Neural progenitor cell (in vitro differentiated cells): ENCODE measurements around the gene SYMPK.

Source experiments
- EZH2 ChIP-seq: fragments of 200-600 bp; sonication (generic); IDR thresholded peaks from 2 replicates; pipeline ENCODE4 v1.6.1; 2017; ENCODE audit warnings: antibody characterized with exemption, mild to moderate bottlenecking, moderate library complexity
- EZH2phosphoT487 ChIP-seq: fragments of 200-600 bp; sonication (generic); IDR thresholded peaks from 2 replicates; pipeline ENCODE4 v1.6.1; 2017; ENCODE audit warnings: antibody characterized with exemption
- TF ChIP-seq, protein P1 (sequence below): fragments of 200-600 bp; sonication (generic); IDR thresholded peaks from 2 replicates; pipeline ENCODE4 v1.5.1; 2017; ENCODE audit warnings: antibody characterized with exemption, mild to moderate bottlenecking

DNA sequence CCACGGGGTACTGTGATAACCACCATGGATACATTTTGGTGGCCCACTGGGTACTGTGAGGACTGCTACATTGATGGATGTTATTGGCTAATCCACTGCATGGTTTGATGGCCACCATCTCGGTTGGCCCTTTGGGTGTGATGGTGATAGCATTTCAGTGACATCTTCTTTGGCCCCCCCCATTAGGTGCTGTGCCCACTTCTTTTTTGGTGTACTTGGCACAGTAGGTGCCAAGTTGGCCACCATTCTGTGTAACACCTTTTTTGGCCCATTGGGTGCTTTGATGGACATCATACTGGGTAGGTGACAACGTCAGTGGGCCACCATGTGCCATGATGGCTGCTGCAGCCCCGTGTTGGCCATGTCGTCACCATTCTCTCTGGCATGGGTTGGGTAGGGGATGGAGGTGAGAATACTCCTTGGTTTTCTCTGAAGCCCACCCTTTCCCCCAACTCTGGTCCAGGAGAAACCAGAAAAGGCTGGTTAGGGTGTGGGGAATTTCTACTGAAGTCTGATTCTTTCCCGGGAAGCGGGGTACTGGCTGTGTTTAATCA is 10.3 kb upstream of the SYMPK start:
- TF ChIP-seq, protein P1, sequence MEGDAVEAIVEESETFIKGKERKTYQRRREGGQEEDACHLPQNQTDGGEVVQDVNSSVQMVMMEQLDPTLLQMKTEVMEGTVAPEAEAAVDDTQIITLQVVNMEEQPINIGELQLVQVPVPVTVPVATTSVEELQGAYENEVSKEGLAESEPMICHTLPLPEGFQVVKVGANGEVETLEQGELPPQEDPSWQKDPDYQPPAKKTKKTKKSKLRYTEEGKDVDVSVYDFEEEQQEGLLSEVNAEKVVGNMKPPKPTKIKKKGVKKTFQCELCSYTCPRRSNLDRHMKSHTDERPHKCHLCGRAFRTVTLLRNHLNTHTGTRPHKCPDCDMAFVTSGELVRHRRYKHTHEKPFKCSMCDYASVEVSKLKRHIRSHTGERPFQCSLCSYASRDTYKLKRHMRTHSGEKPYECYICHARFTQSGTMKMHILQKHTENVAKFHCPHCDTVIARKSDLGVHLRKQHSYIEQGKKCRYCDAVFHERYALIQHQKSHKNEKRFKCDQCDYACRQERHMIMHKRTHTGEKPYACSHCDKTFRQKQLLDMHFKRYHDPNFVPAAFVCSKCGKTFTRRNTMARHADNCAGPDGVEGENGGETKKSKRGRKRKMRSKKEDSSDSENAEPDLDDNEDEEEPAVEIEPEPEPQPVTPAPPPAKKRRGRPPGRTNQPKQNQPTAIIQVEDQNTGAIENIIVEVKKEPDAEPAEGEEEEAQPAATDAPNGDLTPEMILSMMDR: no peak
- TF ChIP-seq EZH2 (no peak), EZH2phosphoT487 (no peak)
